ENCODE results near the gene THOC6.
"Not testable (repeated sequence)": the region's sequence is repeated elsewhere in the genome, so short reads cannot be mapped to it uniquely, and the experiment has no call there.

The THOC6 gene

GRCh38 chr16:3035289-3035971 lies 11.6 kb downstream of the THOC6 start:
- no peak for DNase-seq

- DNase-seq, result no peak
Measured at GRCh38 chr16:3035972-3036725, 12.3 kb downstream of the THOC6 start.

- no peak for DNase-seq
Measured at GRCh38 chr16:3036726-3037315, 13.0 kb downstream of the THOC6 start, which contains the start of gene BICDL2. TSS of gene BICDL2 (minus strand) at chr16:3036944. CDS start at chr16:3035496, 1,448 bp downstream.

GRCh38 chr16:3038256-3038655 lies 14.4 kb downstream of the THOC6 start:
- no peak for DNase-seq

- no peak for DNase-seq
Measured at GRCh38 chr16:3038896-3039295, 15.1 kb downstream of the THOC6 start.

GRCh38 chr16:3042376-3042775 lies 18.5 kb downstream of the THOC6 start:
- DNase-seq, result no peak

- DNase-seq, result no peak
Measured at GRCh38 chr16:3044708-3045107, 20.9 kb downstream of the THOC6 start.

- no peak for DNase-seq
Measured at GRCh38 chr16:3045758-3046640, 22.2 kb downstream of the THOC6 start, which contains the start of gene MMP25. TSS of gene MMP25 (plus strand) at chr16:3046561. CDS start at chr16:3046918, 357 bp downstream.

GRCh38 chr16:3046641-3047386 lies 23.0 kb downstream of the THOC6 start:
- DNase-seq, result no peak

- no peak for DNase-seq
Measured at GRCh38 chr16:3047387-3047720, 23.5 kb downstream of the THOC6 start.

- no peak for DNase-seq
Measured at GRCh38 chr16:3049921-3050481, 26.2 kb downstream of the THOC6 start.

GRCh38 chr16:3050487-3050886 lies 26.7 kb downstream of the THOC6 start:
- DNase-seq, result no peak

GRCh38 chr16:3051009-3051408 lies 27.2 kb downstream of the THOC6 start:
- DNase-seq, result no peak

GRCh38 chr16:3051494-3051893 lies 27.7 kb downstream of the THOC6 start:
- no peak for DNase-seq

GRCh38 chr16:3052571-3053329 lies 28.9 kb downstream of the THOC6 start:
- DNase-seq, result not testable (repeated sequence)

GRCh38 chr16:3053330-3053710 lies 29.5 kb downstream of the THOC6 start:
- not testable (repeated sequence) for DNase-seq

GRCh38 chr16:3054965-3055733 lies 31.3 kb downstream of the THOC6 start:
- no peak for DNase-seq

GRCh38 chr16:3055734-3056115 lies 31.9 kb downstream of the THOC6 start:
- DNase-seq, result not testable (repeated sequence)

GRCh38 chr16:3056336-3057180 lies 32.7 kb downstream of the THOC6 start:
- DNase-seq, result no peak

Measured in NCI-H1092 (cell line).